OCI-LY7 (cell line): ENCODE measurements around the gene FNDC1. TPM values are rescaled to one million over a fixed set of nuclear protein-coding genes. Genes with fewer than 3 reads are reported as not detected.

Experiments
- BruUV-seq: library from RNA; stranded (reverse); fragments of 400-500 nt; replicated peaks from 2 replicates; lab custom pipeline; 2021; lab: Mats Ljungman, UMichigan
- CTCF ChIA-PET: fragments of 300-600 bp; sonication (Branson Sonifier 250); formaldehyde crosslinking; loops from one replicate; lab custom pipeline; 2022; ENCODE audit warnings: antibody characterized with exemption; ENCODE audit not compliant: unreplicated experiment; lab: Charles Lee
- POLR2A ChIA-PET: fragments of 300-600 bp; sonication (Branson Sonifier 250); formaldehyde crosslinking; loops from one replicate; lab custom pipeline; 2022; ENCODE audit warnings: antibody characterized with exemption; lab: Charles Lee
- DNase-seq: peaks from one replicate; pipeline ENCODE4 v3.0.0-alpha.2; 2015; ENCODE audit warnings: low spot score
- H2AFZ ChIP-seq: fragments of 200-600 bp; sonication (generic), shearing (Covaris generic); 2 replicates; pipeline ENCODE4 v1.6.1; 2014; ENCODE audit warnings: mild to moderate bottlenecking, antibody characterized with exemption, low read length, moderate library complexity
- H3K27ac ChIP-seq: fragments of 200-600 bp; sonication (generic); 2 replicates; pipeline ENCODE4 v1.5.1; 2014; ENCODE audit warnings: mixed run types, low read depth, mild to moderate bottlenecking, moderate library complexity, low read length, inconsistent platforms; ENCODE audit not compliant: poor library complexity, severe bottlenecking
- H3K36me3 ChIP-seq: fragments of 200-600 bp; sonication (generic); 2 replicates; pipeline ENCODE4 v1.6.1; 2014; ENCODE audit warnings: mild to moderate bottlenecking, antibody characterized with exemption, low read length, moderate library complexity, mixed read lengths; ENCODE audit not compliant: insufficient read depth
- H3K4me1 ChIP-seq: fragments of 200-600 bp; sonication (generic); 2 replicates; pipeline ENCODE4 v1.5.1; 2014; ENCODE audit warnings: mild to moderate bottlenecking, low read length; ENCODE audit not compliant: insufficient read depth, poor library complexity, severe bottlenecking
- H3K4me2 ChIP-seq: fragments of 200-600 bp; sonication (generic); 2 replicates; pipeline ENCODE4 v1.6.1; 2014; ENCODE audit warnings: mild to moderate bottlenecking, low read length
- H3K4me3 ChIP-seq: fragments of 200-600 bp; sonication (generic); 2 replicates; pipeline ENCODE4 v1.5.1; 2014; ENCODE audit warnings: mild to moderate bottlenecking, low read depth, low read length; ENCODE audit not compliant: poor library complexity, severe bottlenecking
- H3K79me2 ChIP-seq: fragments of 200-600 bp; sonication (generic); 2 replicates; pipeline ENCODE4 v1.6.1; 2016; ENCODE audit warnings: low read depth, mild to moderate bottlenecking, low read length, moderate library complexity, mixed read lengths; ENCODE audit not compliant: insufficient read depth
- H3K9me2 ChIP-seq: fragments of 200-600 bp; sonication (generic); 2 replicates; pipeline ENCODE4 v1.6.1; 2016; ENCODE audit warnings: mild to moderate bottlenecking, low read length, mixed read lengths; ENCODE audit not compliant: insufficient read depth
- H3K9me3 ChIP-seq: fragments of 200-600 bp; sonication (generic); 2 replicates; pipeline ENCODE4 v1.6.1; 2014; ENCODE audit warnings: mild to moderate bottlenecking, mixed run types, low read length, mixed read lengths
- H4K20me1 ChIP-seq: fragments of 200-600 bp; sonication (generic); 2 replicates; pipeline ENCODE4 v1.6.1; 2014; ENCODE audit warnings: mild to moderate bottlenecking, antibody characterized with exemption, low read length, moderate library complexity, mixed read lengths; ENCODE audit not compliant: insufficient read depth
- EZH2phosphoT487 ChIP-seq: fragments of 200-600 bp; sonication (generic); IDR thresholded peaks from 2 replicates; pipeline ENCODE4 v1.6.1; 2018; ENCODE audit warnings: low read depth, borderline replicate concordance, mild to moderate bottlenecking, mixed run types, antibody characterized with exemption, low read length, moderate library complexity, mixed read lengths
- intact Hi-C: fragments of 100-400 bp; cut with micrococcal nuclease; formaldehyde crosslinking; loops from one replicate; pipeline ENCODE4 v1.10.0; 2022; ENCODE audit not compliant: unreplicated experiment
- total RNA-seq, 2 experiments: library from RNA; depleted of rRNA in 1 of 2; stranded (reverse); fragments of >200 nt in 1 of 2; shearing (Covaris generic) in 1 of 2; gene quantifications; 2 replicates each; pipeline ENCODE4 v1.2.3, GENCODE V29; 2014 to 2022
- TF ChIP-seq, protein P1 (sequence below): fragments of 200-600 bp; sonication (generic); conservative IDR thresholded peaks from 2 replicates; pipeline ENCODE4 v1.5.1; 2014; ENCODE audit warnings: mild to moderate bottlenecking, antibody characterized with exemption, low read length, moderate library complexity, mixed read lengths

FNDC1 gene
- total RNA-seq, 2 experiments from 2014 or later, result 0.16 to 19.9 TPM

DNA sequence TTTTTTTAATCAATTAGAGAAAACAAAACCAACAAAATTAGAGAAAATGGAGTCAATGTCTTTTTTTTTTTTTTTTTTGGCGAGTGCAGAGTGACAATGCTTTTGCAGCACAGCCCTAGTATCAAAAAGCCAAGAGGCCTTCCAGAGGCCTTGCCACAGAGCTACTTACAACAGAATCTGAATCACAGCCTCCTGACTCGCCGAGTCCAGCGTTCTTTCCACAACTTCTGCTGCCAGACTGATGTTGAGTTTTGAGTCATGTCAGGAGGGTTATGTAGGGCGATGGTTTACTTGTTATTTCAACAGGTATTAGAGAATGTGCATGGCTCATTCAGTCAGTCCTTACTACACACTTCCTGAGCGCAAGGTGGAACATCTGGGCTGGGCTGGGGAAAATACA, 88.6 kb downstream of the FNDC1 start:
- no peaks in the 10 kb centered on the region for H3K9me2 ChIP-seq
- no peaks in the 10 kb centered on the region for H4K20me1 ChIP-seq
- TF ChIP-seq EZH2phosphoT487, result no peak
- TF ChIP-seq, protein P1, sequence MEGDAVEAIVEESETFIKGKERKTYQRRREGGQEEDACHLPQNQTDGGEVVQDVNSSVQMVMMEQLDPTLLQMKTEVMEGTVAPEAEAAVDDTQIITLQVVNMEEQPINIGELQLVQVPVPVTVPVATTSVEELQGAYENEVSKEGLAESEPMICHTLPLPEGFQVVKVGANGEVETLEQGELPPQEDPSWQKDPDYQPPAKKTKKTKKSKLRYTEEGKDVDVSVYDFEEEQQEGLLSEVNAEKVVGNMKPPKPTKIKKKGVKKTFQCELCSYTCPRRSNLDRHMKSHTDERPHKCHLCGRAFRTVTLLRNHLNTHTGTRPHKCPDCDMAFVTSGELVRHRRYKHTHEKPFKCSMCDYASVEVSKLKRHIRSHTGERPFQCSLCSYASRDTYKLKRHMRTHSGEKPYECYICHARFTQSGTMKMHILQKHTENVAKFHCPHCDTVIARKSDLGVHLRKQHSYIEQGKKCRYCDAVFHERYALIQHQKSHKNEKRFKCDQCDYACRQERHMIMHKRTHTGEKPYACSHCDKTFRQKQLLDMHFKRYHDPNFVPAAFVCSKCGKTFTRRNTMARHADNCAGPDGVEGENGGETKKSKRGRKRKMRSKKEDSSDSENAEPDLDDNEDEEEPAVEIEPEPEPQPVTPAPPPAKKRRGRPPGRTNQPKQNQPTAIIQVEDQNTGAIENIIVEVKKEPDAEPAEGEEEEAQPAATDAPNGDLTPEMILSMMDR, result no peak
- H2AFZ ChIP-seq, result no peak overlapping the region
- no TSS peak for BruUV-seq
- no peaks in the 10 kb centered on the region for H3K9me3 ChIP-seq
- ChIA-PET CTCF (interaction anchor here (0.5 to 1.3 kb wide), 2 partner anchors 8 to 18 kb away, joined by 4 to 7 read pairs; no protein-coding TSS in a partner anchor), POLR2A (no interaction called here)
- H3K36me3 ChIP-seq, result no peaks in the 10 kb centered on the region
- H3K4me2 ChIP-seq, result no peak overlapping the region
- H3K4me3 ChIP-seq, result no peak overlapping the region
- no peak for DNase-seq
- H3K79me2 ChIP-seq, result no peaks in the 10 kb centered on the region
- no peak overlapping the region for H3K27ac ChIP-seq
- H3K4me1 ChIP-seq, result peaks cover 4% of the 10 kb centered on the region
- intact Hi-C loops, result loop anchor here (10.0 kb wide), 1 partner anchor 397 kb away; no protein-coding TSS in a partner anchor

DNA sequence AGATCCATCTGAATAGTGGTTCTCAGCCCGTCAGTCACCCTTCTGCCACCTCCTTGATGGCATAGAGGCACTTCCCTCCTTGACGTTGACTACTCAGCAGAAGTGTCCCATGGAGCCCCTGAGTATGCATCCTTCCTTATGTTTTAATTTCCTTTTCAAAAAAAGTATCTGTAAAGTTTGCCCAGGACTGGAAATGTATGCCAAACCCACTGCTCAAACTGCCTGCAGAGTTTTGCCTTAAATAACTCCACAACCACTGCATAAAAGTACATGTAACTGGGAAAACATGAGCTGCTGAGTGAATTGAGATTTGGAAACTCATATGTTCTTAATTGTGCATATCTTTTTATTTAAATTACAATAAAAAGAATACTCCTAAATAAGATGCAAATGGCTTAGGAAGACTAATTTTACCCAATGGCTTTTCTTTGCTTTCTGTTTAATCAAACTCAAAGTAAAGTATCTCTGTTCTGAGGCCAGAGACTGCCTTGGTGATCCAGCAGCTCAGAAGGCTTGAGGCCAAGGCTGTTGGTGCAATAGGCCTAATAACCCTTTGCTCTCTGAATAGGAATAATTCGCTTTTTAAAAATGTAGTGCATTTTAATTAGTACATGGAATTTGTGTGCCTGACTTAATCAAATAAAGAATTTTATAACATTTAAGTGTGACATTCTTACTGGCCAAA, 90.4 kb downstream of the FNDC1 start:
- no peaks in the 10 kb centered on the region for H3K4me1 ChIP-seq
- no peak for DNase-seq
- H3K9me3 ChIP-seq, result no peaks in the 10 kb centered on the region
- intact Hi-C loops, result loop anchor here (10.0 kb wide), 1 partner anchor 395 kb away; no protein-coding TSS in a partner anchor
- no peaks in the 10 kb centered on the region for H3K9me2 ChIP-seq
- H3K4me2 ChIP-seq, result no peak overlapping the region
- no peaks in the 10 kb centered on the region for H3K79me2 ChIP-seq
- no peaks in the 10 kb centered on the region for H4K20me1 ChIP-seq
- H3K36me3 ChIP-seq, result no peaks in the 10 kb centered on the region
- POLR2A ChIA-PET, result interaction anchor here (0.7 to 2.9 kb wide), 2 partner anchors 8 to 203 kb away, joined by 3 to 10 read pairs; no protein-coding TSS in a partner anchor
- no TSS peak for BruUV-seq
- TF ChIP-seq, protein P1, result no peak
- no peak for TF ChIP-seq EZH2phosphoT487
- H2AFZ ChIP-seq, result no peak overlapping the region
- H3K4me3 ChIP-seq, result no peak overlapping the region
- no peak overlapping the region for H3K27ac ChIP-seq
- CTCF ChIA-PET, result interaction anchor here (1.3 kb wide), 1 partner anchor 10 kb away, joined by 4 read pairs; no protein-coding TSS in a partner anchor

DNA sequence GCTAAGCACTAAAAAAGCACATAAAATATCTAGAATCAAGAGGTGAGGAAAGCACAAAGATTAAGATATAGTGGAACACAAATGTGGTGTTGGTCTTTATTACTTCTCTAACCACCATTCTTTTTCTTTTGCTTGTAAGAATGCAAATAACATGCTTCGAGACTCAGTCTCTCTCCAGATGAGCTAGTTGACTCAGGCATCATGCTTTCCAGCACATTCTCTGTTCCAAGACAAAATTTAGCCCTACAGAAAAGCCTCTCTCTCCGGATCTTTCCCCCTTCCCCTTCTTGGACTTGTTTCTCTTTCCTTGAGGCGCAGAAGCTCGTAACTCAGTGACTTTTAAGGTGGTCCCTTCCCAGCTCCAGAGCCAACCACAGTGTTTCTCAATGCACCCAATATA, 91.0 kb downstream of the FNDC1 start:
- no peak overlapping the region for H3K4me3 ChIP-seq
- CTCF ChIA-PET, result no interaction called here

More for the DNA sequence above, 91.0 kb downstream of the FNDC1 start:
- H3K27ac ChIP-seq, result no peak overlapping the region
- no peaks in the 10 kb centered on the region for H3K9me3 ChIP-seq
- no peaks in the 10 kb centered on the region for H3K9me2 ChIP-seq
- no peaks in the 10 kb centered on the region for H3K36me3 ChIP-seq
- no peak overlapping the region for H3K4me2 ChIP-seq
- no TSS peak for BruUV-seq
- no peak for DNase-seq
- TF ChIP-seq, protein P1, result no peak
- TF ChIP-seq EZH2phosphoT487, result no peak
- H3K79me2 ChIP-seq, result no peaks in the 10 kb centered on the region
- no peaks in the 10 kb centered on the region for H3K4me1 ChIP-seq
- intact Hi-C loops, result no loop called here
- no peaks in the 10 kb centered on the region for H4K20me1 ChIP-seq
- H2AFZ ChIP-seq, result no peak overlapping the region
- POLR2A ChIA-PET, result interaction anchor here (0.7 to 2.9 kb wide), 3 partner anchors 8 to 203 kb away, joined by 3 to 10 read pairs (median 3); no protein-coding TSS in a partner anchor
